Cardiac fibroblast (primary cell): ENCODE results near the gene LRRC8C.

ENCODE experiments used
- DNase-seq, 2 donors: peaks; one replicate each; pipeline versions ENCODE4 v3.0.0 to v3.0.0-alpha.2; 2010; ENCODE audit warnings: low read depth in 2 of 2
- H3K4me3 ChIP-seq, 2 donors: replicated peaks in 1 of 2; 1 replicate in 1 of 2; 2 replicates in 1 of 2; pipeline ENCODE4 v1.5.1; 2011; ENCODE audit warnings: low read depth in 2 of 2, low read length in 2 of 2, mild to moderate bottlenecking in 2 of 2, moderate library complexity in 1 of 2
- CTCF ChIP-seq: IDR thresholded peaks from one replicate; pipeline ENCODE4 v1.5.1; 2011; ENCODE audit warnings: low read depth, mild to moderate bottlenecking, low read length, inconsistent platforms

The LRRC8C gene

GRCh38 chr1:89659322-89660081, 26.6 kb downstream of the LRRC8C start:
- no peak overlapping the region for H3K4me3 ChIP-seq
- DNase-seq = peak in 1 of 2 donors; percentile 28
- TF ChIP-seq CTCF = no peak

- H3K4me3 ChIP-seq = no peak overlapping the region
- TF ChIP-seq CTCF = no peak
- DNase-seq = peak in 1 of 2 donors; percentile 63
Observed at GRCh38 chr1:89660224-89661061, 27.5 kb downstream of the LRRC8C start.

GRCh38 chr1:89665941-89666340, 33.0 kb downstream of the LRRC8C start:
- no peak for TF ChIP-seq CTCF
- no peak for DNase-seq
- no peak overlapping the region for H3K4me3 ChIP-seq

GRCh38 chr1:89666640-89667039, 33.7 kb downstream of the LRRC8C start:
- DNase-seq = no peak
- H3K4me3 ChIP-seq = no peak overlapping the region
- no peak for TF ChIP-seq CTCF

- no peak for TF ChIP-seq CTCF
- DNase-seq = no peak
Observed at GRCh38 chr1:89667691-89668090, 34.8 kb downstream of the LRRC8C start.

GRCh38 chr1:89668961-89669360, 36.0 kb downstream of the LRRC8C start:
- no peak for TF ChIP-seq CTCF
- no peak overlapping the region for H3K4me3 ChIP-seq
- DNase-seq = no peak

More at GRCh38 chr1:89667691-89668090, 34.8 kb downstream of the LRRC8C start:
- no peak overlapping the region for H3K4me3 ChIP-seq
